Gastroesophageal sphincter (tissue), 4 donors: ENCODE data around the gene FBXW7. TPM values are rescaled to one million over a fixed set of nuclear protein-coding genes. Genes with fewer than 3 reads are reported as not detected.

Source experiments
- ATAC-seq: fragments of 150-250 bp; one replicate; pipeline ENCODE4 v1.9.1; 2016; ENCODE audit warnings: mild to moderate bottlenecking, moderate library complexity
- H3K27ac ChIP-seq, 4 donors: fragments of 200-600 bp; sonication (generic) in 3 of 4; 1 replicate in 3 of 4; 2 replicates in 1 of 4; pipeline ENCODE4 v1.5.1; 2016 to 2019
- H3K27me3 ChIP-seq: fragments of 200-600 bp; sonication (generic); one replicate; pipeline ENCODE4 v1.5.1; 2019
- H3K36me3 ChIP-seq, 2 donors: fragments of 200-600 bp; sonication (generic); one replicate each; pipeline ENCODE4 v1.5.1; 2019; ENCODE audit warnings: control low read depth in 1 of 2
- H3K4me1 ChIP-seq, 3 donors: fragments of 200-600 bp; sonication (generic); 1 replicate in 2 of 3; 2 replicates in 1 of 3; pipeline ENCODE4 v1.5.1; 2016 to 2019; ENCODE audit warnings: control low read depth in 2 of 3
- H3K4me3 ChIP-seq, 2 donors: fragments of 200-600 bp; sonication (generic); one replicate each; pipeline ENCODE4 v1.5.1; 2019; ENCODE audit warnings: mild to moderate bottlenecking in 1 of 2, moderate library complexity in 1 of 2
- H3K9me3 ChIP-seq, 3 donors: fragments of 200-600 bp; sonication (generic); one replicate each; pipeline ENCODE4 v1.5.1; 2017 to 2019; ENCODE audit warnings: control low read depth in 2 of 3
- CTCF ChIP-seq, 4 experiments: fragments of 200-600 bp in 2 of 4; fragments of 450-650 bp in 2 of 4; sonication (generic) in 1 of 4; IDR thresholded peaks; one replicate each; pipeline ENCODE4 v1.5.1; 2017 to 2019; ENCODE audit warnings: antibody characterized with exemption in 4 of 4, mild to moderate bottlenecking in 2 of 4, moderate library complexity in 2 of 4
- EP300 ChIP-seq: sonication (generic); formaldehyde crosslinking; IDR thresholded peaks from one replicate; pipeline ENCODE4 v1.6.1; 2017; ENCODE audit warnings: antibody characterized with exemption, mild to moderate bottlenecking
- POLR2A ChIP-seq, 2 donors: fragments of 450-650 bp; IDR thresholded peaks; one replicate each; pipeline ENCODE4 v1.6.1; 2017; ENCODE audit warnings: antibody characterized with exemption in 2 of 2, mild to moderate bottlenecking in 2 of 2, moderate library complexity in 1 of 2
- POLR2AphosphoS5 ChIP-seq: sonication (generic); formaldehyde crosslinking; IDR thresholded peaks from one replicate; pipeline ENCODE4 v1.6.1; 2017; ENCODE audit warnings: antibody characterized with exemption
- WGBS, 2 donors: methylation state at CpG; one replicate each; pipeline ENCODE4 v1.1.5; 2018; ENCODE audit warnings: low coverage in 1 of 2; 5-methylcytosine and 5-hydroxymethylcytosine counted together
- total RNA-seq, 4 donors: library from RNA; depleted of rRNA; stranded (reverse); fragments of >200 nt; gene quantifications; one replicate each; pipeline ENCODE4 v1.1.0, GENCODE V29; 2016

Gene FBXW7
- total RNA-seq, 4 donors from 2014 or later: 55.1 to 120 (median 85.5) TPM

- H3K27me3 ChIP-seq: no peaks in the 10 kb centered on the region
- TF ChIP-seq POLR2A (IDR thresholded peaks at IDR 0.05): no peak
- no peaks in the 10 kb centered on the region for H3K9me3 ChIP-seq
- WGBS, 2 donors: 92 to 100% methylated on average over 2 of the region's 2 CpGs
- no peak overlapping the region for H3K4me3 ChIP-seq
- H3K36me3 ChIP-seq: no peaks in the 10 kb centered on the region
- no peak for ATAC-seq
- H3K4me1 ChIP-seq: no peaks in the 10 kb centered on the region
- no peak overlapping the region for H3K27ac ChIP-seq
Observed at GRCh38 chr4:152431784-152432183, 104.1 kb downstream of the FBXW7 start.

- ATAC-seq: no peak
- Histone ChIP-seq H3K9me3 (no peaks in the 10 kb centered on the region), H3K36me3 (no peaks in the 10 kb centered on the region), H3K27me3 (no peaks in the 10 kb centered on the region), H3K27ac (no peak overlapping the region), H3K4me1 (no peaks in the 10 kb centered on the region), H3K4me3 (no peak overlapping the region)
- no peak for TF ChIP-seq CTCF (IDR thresholded peaks at IDR 0.05)
- no peak for TF ChIP-seq POLR2AphosphoS5
- no peak for TF ChIP-seq EP300
- TF ChIP-seq POLR2A (IDR thresholded peaks at IDR 0.05): no peak
Observed at GRCh38 chr4:152431291-152431690, 104.6 kb downstream of the FBXW7 start.

- Histone ChIP-seq H3K27ac (no peak overlapping the region), H3K36me3 (no peaks in the 10 kb centered on the region), H3K9me3 (no peaks in the 10 kb centered on the region), H3K4me3 (no peak overlapping the region), H3K27me3 (no peaks in the 10 kb centered on the region), H3K4me1 (no peaks in the 10 kb centered on the region)
- no peak for TF ChIP-seq POLR2AphosphoS5
- TF ChIP-seq EP300: no peak
- TF ChIP-seq CTCF (IDR thresholded peaks at IDR 0.05): no peak
- TF ChIP-seq POLR2A (IDR thresholded peaks at IDR 0.05): no peak
- no peak for ATAC-seq
Observed at GRCh38 chr4:152430507-152430906, 105.4 kb downstream of the FBXW7 start.

- no peak for ATAC-seq
- TF ChIP-seq EP300 (no peak), CTCF (IDR thresholded peaks at IDR 0.05) (no peak), POLR2AphosphoS5 (no peak), POLR2A (IDR thresholded peaks at IDR 0.05) (no peak)
- Histone ChIP-seq H3K27ac (no peak overlapping the region), H3K4me3 (no peak overlapping the region), H3K9me3 (no peaks in the 10 kb centered on the region), H3K4me1 (no peaks in the 10 kb centered on the region), H3K36me3 (no peaks in the 10 kb centered on the region), H3K27me3 (no peaks in the 10 kb centered on the region)
- WGBS, 2 donors: 78 to 92% methylated on average over 2 of the region's 2 CpGs
Observed at GRCh38 chr4:152427981-152428380, 107.9 kb downstream of the FBXW7 start.

- no peak for ATAC-seq
Observed at GRCh38 chr4:152424977-152425376, 110.9 kb downstream of the FBXW7 start.

More at GRCh38 chr4:152424977-152425376, 110.9 kb downstream of the FBXW7 start:
- no peaks in the 10 kb centered on the region for H3K36me3 ChIP-seq
- no peak overlapping the region for H3K4me3 ChIP-seq
- no peaks in the 10 kb centered on the region for H3K4me1 ChIP-seq
- 68 to 84% methylated on average over 2 of the region's 2 CpGs for WGBS, 2 donors
- no peaks in the 10 kb centered on the region for H3K9me3 ChIP-seq
- no peaks in the 10 kb centered on the region for H3K27me3 ChIP-seq
- H3K27ac ChIP-seq: no peak overlapping the region
- TF ChIP-seq POLR2A (IDR thresholded peaks at IDR 0.05) (no peak), EP300 (no peak), CTCF (IDR thresholded peaks at IDR 0.05) (no peak), POLR2AphosphoS5 (no peak)
